Fibroblast of lung (primary cell): Measurements from ENCODE around the gene ZP1. TPM values are rescaled to one million over a fixed set of nuclear protein-coding genes. Genes with fewer than 3 reads are reported as not detected.
A peak's percentile ranks its signal among the peaks of the same experiment; 100 is the strongest.

ENCODE experiments used
- DNase-seq, 2 donors: peaks; one replicate each; pipeline versions ENCODE4 v3.0.0 to v3.0.0-alpha.2; 2010; ENCODE audit warnings: low read depth in 2 of 2
- H2AFZ ChIP-seq: 2 replicates; pipeline ENCODE4 v1.5.1; 2012; ENCODE audit warnings: low read length, control low read depth, inconsistent platforms
- H3K27ac ChIP-seq: 2 replicates; pipeline ENCODE4 v1.5.1; 2011; ENCODE audit warnings: low read length, control low read depth; ENCODE audit not compliant: insufficient read depth
- H3K27me3 ChIP-seq: 2 replicates; pipeline ENCODE4 v1.5.1; 2011; ENCODE audit warnings: mild to moderate bottlenecking, low read length; ENCODE audit not compliant: control insufficient read depth, insufficient read depth
- H3K36me3 ChIP-seq: 2 replicates; pipeline ENCODE4 v1.5.1; 2011; ENCODE audit warnings: low read length; ENCODE audit not compliant: control insufficient read depth, insufficient read depth
- H3K4me1 ChIP-seq: 2 replicates; pipeline ENCODE4 v1.5.1; 2011; ENCODE audit warnings: low read length; ENCODE audit not compliant: control insufficient read depth, insufficient read depth; ENCODE audit errors: extremely low read depth
- H3K4me2 ChIP-seq: 2 replicates; pipeline ENCODE4 v1.5.1; 2011; ENCODE audit warnings: low read length, control low read depth; ENCODE audit not compliant: insufficient read depth; ENCODE audit errors: extremely low read depth
- H3K4me3 ChIP-seq, 4 experiments: fragments of 200-600 bp in 1 of 4; sonication (generic) in 1 of 4; replicated peaks in 1 of 4; 2 replicates each; pipeline ENCODE4 v1.5.1; 2011 to 2016; ENCODE audit warnings: low read length in 4 of 4, low read depth in 3 of 4, mild to moderate bottlenecking in 3 of 4, control low read depth in 2 of 4, inconsistent platforms in 1 of 4, mixed read lengths in 1 of 4; ENCODE audit not compliant: insufficient read depth in 1 of 4; ENCODE audit errors: control extremely low read depth in 1 of 4
- H3K79me2 ChIP-seq: 2 replicates; pipeline ENCODE4 v1.5.1; 2012; ENCODE audit warnings: mild to moderate bottlenecking, low read length, inconsistent platforms; ENCODE audit not compliant: control insufficient read depth, insufficient read depth
- H3K9ac ChIP-seq: 2 replicates; pipeline ENCODE4 v1.5.1; 2011; ENCODE audit warnings: mild to moderate bottlenecking, low read length, control low read depth; ENCODE audit not compliant: insufficient read depth
- H3K9me3 ChIP-seq: 2 replicates; pipeline ENCODE4 v1.5.1; 2012; ENCODE audit warnings: low read depth, low read length; ENCODE audit not compliant: control insufficient read depth, insufficient read depth
- H4K20me1 ChIP-seq: 2 replicates; pipeline ENCODE4 v1.5.1; 2011; ENCODE audit warnings: low read length; ENCODE audit not compliant: control insufficient read depth, insufficient read depth; ENCODE audit errors: extremely low read depth
- CTCF ChIP-seq, 2 donors: IDR thresholded peaks in 1 of 2; conservative IDR thresholded peaks in 1 of 2; 1 replicate in 1 of 2; 2 replicates in 1 of 2; pipeline ENCODE4 v1.5.1; 2011 to 2012; ENCODE audit warnings: low read length in 2 of 2, control low read depth in 1 of 2, inconsistent platforms in 1 of 2, low read depth in 1 of 2, mild to moderate bottlenecking in 1 of 2
- EZH2 ChIP-seq: IDR thresholded peaks from 2 replicates; pipeline ENCODE4 v1.5.1; 2012; ENCODE audit warnings: low read length, control low read depth, mild to moderate bottlenecking; ENCODE audit errors: missing control alignments
- polyA plus RNA-seq, 2 donors: library from polyadenylated mRNA; depleted of rRNA in 1 of 2; stranded (reverse) in 1 of 2; unstranded in 1 of 2; fragments of >200 nt; gene quantifications; 2 replicates each; pipeline ENCODE4 v1.2.1, GENCODE V29; 2011 to 2012; ENCODE audit warnings: missing spikeins in 1 of 2
- total RNA-seq: library from RNA; depleted of rRNA; stranded (reverse); fragments of >200 nt; gene quantifications from 2 replicates; pipeline ENCODE4 v1.2.1, GENCODE V29; 2014

Gene ZP1
- total and polyA plus RNA-seq, 2 donors (not counting 1 experiment from before 2014, with no cell fraction given) = 0.62 TPM; not detected in 1

DNA sequence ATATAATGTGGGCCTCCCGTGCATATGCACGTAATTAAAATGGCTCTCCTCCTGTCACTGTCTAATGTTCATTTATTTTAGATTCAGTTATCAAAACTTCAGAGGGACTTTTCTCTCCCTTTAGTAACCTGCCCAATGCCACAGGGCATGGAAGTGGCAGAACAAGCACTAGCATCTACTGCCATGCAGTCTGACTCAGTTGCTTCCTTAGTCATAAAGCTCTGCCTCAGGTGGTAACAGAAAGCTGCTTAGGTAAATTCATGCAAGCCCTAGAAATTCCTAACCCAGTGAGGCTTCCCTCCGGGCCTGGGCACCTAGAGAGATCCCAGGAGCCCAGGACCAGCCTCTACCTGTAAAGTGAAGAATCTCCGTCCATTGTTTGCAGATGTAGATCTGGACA lies 30.2 kb downstream of the ZP1 start:
- no peak overlapping the region for H3K4me2 ChIP-seq
- DNase-seq = no peak
- H3K9me3 ChIP-seq = no peaks in the 10 kb centered on the region
- no peak overlapping the region for H2AFZ ChIP-seq
- H3K79me2 ChIP-seq = no peaks in the 10 kb centered on the region
- H3K27ac ChIP-seq = no peak overlapping the region
- H4K20me1 ChIP-seq = no peaks in the 10 kb centered on the region
- H3K4me3 ChIP-seq = no peak overlapping the region
- H3K27me3 ChIP-seq = no peaks in the 10 kb centered on the region
- H3K36me3 ChIP-seq = peaks cover 20% of the 10 kb centered on the region
- no peak for TF ChIP-seq CTCF (conservative IDR thresholded peaks at IDR 0.05 in 1 of 2, IDR thresholded peaks at IDR 0.05 in 1 of 2; ENCODE audit: low read depth in 1 of 2, low read length in 2 of 2)
- no peak for TF ChIP-seq EZH2
- H3K9ac ChIP-seq = no peak overlapping the region
- H3K4me1 ChIP-seq = no peaks in the 10 kb centered on the region

DNA sequence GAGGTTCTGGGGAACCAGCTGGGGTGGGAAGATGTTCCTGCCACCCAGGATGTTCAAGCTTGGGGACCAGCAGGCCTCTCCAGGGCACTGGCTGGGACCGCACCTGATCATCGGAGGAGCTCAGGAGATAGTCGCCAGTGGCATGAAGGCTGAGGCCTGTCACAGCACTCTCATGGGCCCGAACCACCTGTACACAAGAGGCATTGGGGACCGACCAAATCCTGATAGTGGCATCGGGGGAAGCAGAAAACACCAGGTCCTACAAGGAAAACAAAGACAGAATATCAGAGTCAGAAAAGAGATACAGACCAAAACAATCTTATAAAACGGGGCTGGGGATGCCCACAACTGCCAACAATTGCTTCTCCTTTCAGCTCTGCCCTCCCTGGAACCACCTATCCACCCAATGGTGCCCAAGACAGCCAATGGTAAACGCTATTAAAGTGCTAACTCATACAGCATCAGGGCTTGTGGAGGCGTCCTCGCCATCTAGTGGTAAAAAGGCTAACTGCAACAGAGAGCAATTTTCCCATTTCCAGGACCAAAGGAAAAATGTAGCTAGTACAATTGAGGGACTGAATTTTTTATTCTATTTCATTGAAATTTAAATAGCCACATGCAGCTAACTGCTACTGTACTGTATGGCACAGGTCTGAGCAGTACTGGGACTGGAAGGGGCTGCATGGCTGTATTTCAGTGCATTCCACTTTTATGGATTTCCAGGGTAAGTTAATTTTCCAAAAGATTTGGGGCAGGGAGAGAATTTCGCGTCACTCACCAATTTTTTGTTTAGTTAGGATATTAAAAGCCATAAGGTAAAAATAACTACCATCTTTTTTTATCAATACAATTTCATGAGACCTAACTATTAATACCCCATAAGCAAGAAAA lies 31.9 kb downstream of the ZP1 start:
- H3K9me3 ChIP-seq = no peaks in the 10 kb centered on the region
- H3K27ac ChIP-seq = peak overlapping the region; percentile 66
- peaks cover 15% of the 10 kb centered on the region for H3K79me2 ChIP-seq
- peak; percentile 54 to 76 for DNase-seq
- no peak overlapping the region for H3K4me3 ChIP-seq
- H3K27me3 ChIP-seq = no peaks in the 10 kb centered on the region
- no peak overlapping the region for H3K4me2 ChIP-seq
- H3K4me1 ChIP-seq = no peaks in the 10 kb centered on the region
- no peak overlapping the region for H2AFZ ChIP-seq
- H4K20me1 ChIP-seq = no peaks in the 10 kb centered on the region
- peaks cover 18% of the 10 kb centered on the region for H3K36me3 ChIP-seq
- no peak overlapping the region for H3K9ac ChIP-seq
- TF ChIP-seq EZH2 = no peak
- peak; percentile 97 to 99 for TF ChIP-seq CTCF (conservative IDR thresholded peaks at IDR 0.05 in 1 of 2, IDR thresholded peaks at IDR 0.05 in 1 of 2; ENCODE audit: low read depth in 1 of 2, low read length in 2 of 2)

GRCh38 chr11:60899977-60900376 lies 32.6 kb downstream of the ZP1 start:
- H3K27me3 ChIP-seq = no peaks in the 10 kb centered on the region
- no peak overlapping the region for H2AFZ ChIP-seq
- H3K27ac ChIP-seq = no peak overlapping the region
- H3K79me2 ChIP-seq = peaks cover 22% of the 10 kb centered on the region
- no peak overlapping the region for H3K4me3 ChIP-seq
- H3K36me3 ChIP-seq = peaks cover 18% of the 10 kb centered on the region
- no peak overlapping the region for H3K9ac ChIP-seq
- H3K9me3 ChIP-seq = no peaks in the 10 kb centered on the region
- H3K4me2 ChIP-seq = no peak overlapping the region
- H4K20me1 ChIP-seq = no peaks in the 10 kb centered on the region
- TF ChIP-seq EZH2 (no peak), CTCF (conservative IDR thresholded peaks at IDR 0.05 in 1 of 2, IDR thresholded peaks at IDR 0.05 in 1 of 2; ENCODE audit: low read depth in 1 of 2, low read length in 2 of 2) (no peak)
- DNase-seq = no peak
- peaks cover 3% of the 10 kb centered on the region for H3K4me1 ChIP-seq
